ES-I3 (cell line): ENCODE data around the gene POU6F2.
A peak's percentile ranks its signal among the peaks of the same experiment; 100 is the strongest.
"Not testable (repeated sequence)": the region's sequence is repeated elsewhere in the genome, so short reads cannot be mapped to it uniquely, and the experiment has no call there.

ENCODE experiments used
- H3K36me3 ChIP-seq: 2 replicates; pipeline ENCODE4 v1.6.1; 2013; ENCODE audit warnings: mild to moderate bottlenecking, low read length, control low read depth, moderate library complexity; ENCODE audit not compliant: insufficient read depth
- H3K4me1 ChIP-seq: 2 replicates; pipeline ENCODE4 v1.6.1; 2013; ENCODE audit warnings: mild to moderate bottlenecking, control low read depth, low read length; ENCODE audit not compliant: insufficient read depth
- H3K9ac ChIP-seq: 2 replicates; pipeline ENCODE4 v1.6.1; 2013; ENCODE audit warnings: low read depth, mild to moderate bottlenecking, low read length, moderate library complexity
- H3K9me3 ChIP-seq: 2 replicates; pipeline ENCODE4 v1.6.1; 2013; ENCODE audit warnings: mild to moderate bottlenecking, low read length, moderate library complexity; ENCODE audit not compliant: control insufficient read depth, insufficient read depth

Gene POU6F2

DNA sequence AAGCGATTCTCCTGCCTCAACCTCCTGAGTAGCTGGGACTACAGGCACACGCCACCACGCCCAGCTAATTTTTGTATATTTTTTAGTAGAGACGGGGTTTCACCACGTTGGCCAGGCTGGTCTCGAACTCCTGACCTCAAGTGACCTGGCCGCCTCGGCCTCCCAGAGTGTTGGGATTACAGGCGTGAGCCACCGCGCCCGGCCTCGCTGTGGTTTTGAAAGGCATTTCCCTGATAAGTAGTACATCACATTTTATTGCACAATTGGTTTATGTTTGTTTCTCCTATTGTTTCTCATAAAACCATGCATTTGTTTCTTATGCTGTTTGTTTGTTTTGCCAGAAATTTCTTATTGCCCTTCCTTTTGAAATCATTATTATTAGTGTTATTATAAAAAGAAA lies 353.9 kb downstream of the POU6F2 start:
- not testable (repeated sequence) for H3K4me1 ChIP-seq, H3K9ac ChIP-seq, H3K36me3 ChIP-seq, H3K9me3 ChIP-seq

DNA sequence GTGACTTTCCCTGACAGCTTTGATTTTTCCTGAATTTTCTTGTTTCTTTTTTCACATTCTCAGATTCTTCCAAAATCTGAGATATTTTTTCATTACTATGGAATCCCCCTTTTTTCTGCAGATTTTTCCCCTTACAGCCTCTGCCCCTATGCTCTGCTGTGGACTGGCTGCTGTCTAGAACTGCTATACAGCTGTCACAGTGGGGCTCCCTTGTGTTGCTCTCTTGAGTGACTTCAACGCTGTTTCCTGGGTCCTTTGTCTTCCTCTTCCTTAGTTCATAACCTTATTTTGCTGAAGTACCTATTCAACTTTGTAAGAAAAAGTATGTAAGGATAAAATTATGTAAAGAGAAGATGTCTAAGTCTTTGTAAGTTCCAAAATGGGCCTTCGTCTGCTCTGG lies 354.4 kb downstream of the POU6F2 start:
- no peaks in the 10 kb centered on the region for H3K36me3 ChIP-seq
- no peak overlapping the region for H3K9ac ChIP-seq
- H3K9me3 ChIP-seq = no peaks in the 10 kb centered on the region
- H3K4me1 ChIP-seq = no peaks in the 10 kb centered on the region

DNA sequence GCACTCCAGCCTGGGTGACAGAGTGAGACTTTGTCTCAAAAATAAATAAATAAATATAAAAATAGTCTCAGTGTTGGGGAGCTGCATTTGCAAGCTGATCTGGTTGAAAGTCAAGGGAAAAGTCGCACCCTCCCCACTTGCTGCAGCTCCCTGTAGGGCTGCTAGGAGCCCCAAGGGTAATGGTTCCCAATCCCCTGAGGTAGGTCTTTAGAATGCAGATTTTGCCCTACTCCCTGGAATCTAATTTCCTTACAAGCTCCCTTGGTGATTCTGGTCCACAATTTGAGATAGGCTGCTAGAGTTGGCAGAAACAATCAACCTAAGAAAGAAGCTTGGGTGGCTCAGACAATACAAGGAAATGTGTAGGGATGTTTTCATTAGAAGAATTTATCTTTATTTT lies 356.0 kb downstream of the POU6F2 start:
- no peaks in the 10 kb centered on the region for H3K9me3 ChIP-seq
- no peaks in the 10 kb centered on the region for H3K4me1 ChIP-seq
- no peak overlapping the region for H3K9ac ChIP-seq
- H3K36me3 ChIP-seq = no peaks in the 10 kb centered on the region

DNA sequence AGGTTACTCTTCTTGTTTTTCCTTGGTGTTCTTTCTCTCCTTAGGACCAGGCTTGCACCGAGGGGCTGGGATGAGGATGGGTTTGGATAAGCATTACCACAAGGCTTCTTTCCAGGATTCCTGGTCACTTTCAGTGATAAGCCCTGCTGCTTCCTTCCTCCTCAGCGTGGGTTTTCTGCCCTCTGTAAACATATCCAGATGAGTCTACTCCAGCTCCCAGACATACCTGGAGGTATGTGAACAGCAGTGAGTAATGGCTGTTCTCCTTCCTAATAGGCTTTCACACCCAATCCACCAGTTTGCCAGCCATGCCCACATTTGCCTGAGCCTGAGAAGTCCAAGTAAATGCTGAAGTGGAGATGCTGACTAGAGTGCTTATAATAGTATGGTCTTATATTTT lies 358.7 kb downstream of the POU6F2 start:
- no peaks in the 10 kb centered on the region for H3K4me1 ChIP-seq
- H3K9me3 ChIP-seq = no peaks in the 10 kb centered on the region
- H3K36me3 ChIP-seq = no peaks in the 10 kb centered on the region
- H3K9ac ChIP-seq = no peak overlapping the region

DNA sequence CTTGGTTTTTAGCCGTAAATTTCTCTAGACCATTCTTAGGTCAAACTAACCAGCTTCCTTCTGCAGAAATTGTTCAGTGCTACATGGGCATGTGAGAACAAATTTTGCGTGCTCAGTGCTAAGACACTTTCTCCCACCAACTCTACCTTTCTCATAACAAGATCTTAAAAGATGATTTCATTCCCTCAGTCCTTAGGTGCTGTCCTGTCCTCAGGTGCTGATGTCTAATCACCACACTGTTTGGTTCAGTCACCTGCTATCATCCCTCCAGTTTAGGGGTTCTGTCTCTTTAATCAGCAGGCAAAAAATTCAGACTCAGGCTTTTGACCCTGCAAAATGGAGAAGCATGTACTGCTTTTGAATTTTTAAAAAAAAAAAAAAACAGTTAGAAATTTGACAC lies 361.0 kb downstream of the POU6F2 start:
- Histone ChIP-seq H3K4me1 (no peaks in the 10 kb centered on the region), H3K9ac (no peak overlapping the region), H3K36me3 (no peaks in the 10 kb centered on the region), H3K9me3 (no peaks in the 10 kb centered on the region)

DNA sequence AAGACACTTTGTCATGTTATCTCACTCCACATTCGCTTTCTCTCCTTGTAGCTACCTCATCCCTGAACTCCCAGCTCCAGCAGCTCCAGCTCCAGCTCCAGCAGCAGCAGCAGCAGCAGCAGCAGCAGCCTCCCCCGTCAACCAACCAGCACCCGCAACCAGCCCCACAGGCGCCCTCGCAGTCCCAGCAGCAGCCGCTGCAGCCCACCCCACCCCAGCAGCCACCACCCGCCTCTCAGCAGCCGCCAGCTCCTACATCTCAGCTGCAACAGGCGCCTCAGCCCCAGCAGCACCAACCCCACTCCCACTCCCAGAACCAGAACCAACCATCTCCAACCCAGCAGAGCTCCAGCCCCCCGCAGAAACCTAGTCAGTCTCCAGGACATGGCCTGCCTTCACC lies 361.9 kb downstream of the POU6F2 start:
- no peaks in the 10 kb centered on the region for H3K36me3 ChIP-seq
- no peaks in the 10 kb centered on the region for H3K4me1 ChIP-seq
- no peaks in the 10 kb centered on the region for H3K9me3 ChIP-seq
- no peak overlapping the region for H3K9ac ChIP-seq

DNA sequence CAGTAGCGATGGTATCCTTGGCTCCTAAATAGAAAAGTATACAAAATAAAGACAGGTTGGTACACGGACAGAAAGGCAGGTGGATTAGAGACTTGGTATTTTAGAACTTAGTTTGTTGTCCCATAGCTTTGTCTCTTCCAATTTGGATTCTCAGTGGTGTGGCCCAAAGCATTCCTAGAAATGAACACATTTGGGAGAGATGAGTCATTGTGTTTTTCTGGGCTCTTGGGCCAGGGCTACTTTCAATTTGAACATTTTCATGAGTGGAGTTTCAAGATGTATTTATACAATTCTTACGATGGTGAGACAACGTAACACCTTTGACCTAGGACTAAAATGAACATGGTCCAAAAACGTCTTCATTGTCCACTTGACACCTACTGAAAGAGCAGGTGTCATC lies 363.4 kb downstream of the POU6F2 start:
- Histone ChIP-seq H3K9me3 (no peaks in the 10 kb centered on the region), H3K36me3 (no peaks in the 10 kb centered on the region), H3K4me1 (no peaks in the 10 kb centered on the region), H3K9ac (no peak overlapping the region)

DNA sequence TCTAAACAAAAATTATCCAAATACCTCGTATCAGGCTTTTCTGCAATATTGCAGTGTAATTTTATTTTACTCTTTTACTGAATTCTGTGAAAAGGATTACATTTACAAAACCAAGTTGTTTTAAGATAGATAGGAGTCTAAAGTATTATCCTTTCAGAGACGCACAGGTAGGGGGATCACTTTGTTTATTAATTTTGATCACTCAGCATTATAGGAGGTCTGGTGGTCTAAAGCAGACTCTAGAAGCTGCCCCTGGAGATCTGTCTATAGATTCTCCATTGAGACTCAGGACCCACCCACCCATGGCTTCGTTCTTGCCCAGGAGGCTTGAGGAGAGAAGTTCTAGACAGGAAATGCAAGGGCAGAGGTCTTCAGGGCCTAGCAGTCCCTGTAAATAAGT lies 365.1 kb downstream of the POU6F2 start:
- Histone ChIP-seq H3K4me1 (no peaks in the 10 kb centered on the region), H3K36me3 (no peaks in the 10 kb centered on the region), H3K9ac (no peak overlapping the region), H3K9me3 (no peaks in the 10 kb centered on the region)

DNA sequence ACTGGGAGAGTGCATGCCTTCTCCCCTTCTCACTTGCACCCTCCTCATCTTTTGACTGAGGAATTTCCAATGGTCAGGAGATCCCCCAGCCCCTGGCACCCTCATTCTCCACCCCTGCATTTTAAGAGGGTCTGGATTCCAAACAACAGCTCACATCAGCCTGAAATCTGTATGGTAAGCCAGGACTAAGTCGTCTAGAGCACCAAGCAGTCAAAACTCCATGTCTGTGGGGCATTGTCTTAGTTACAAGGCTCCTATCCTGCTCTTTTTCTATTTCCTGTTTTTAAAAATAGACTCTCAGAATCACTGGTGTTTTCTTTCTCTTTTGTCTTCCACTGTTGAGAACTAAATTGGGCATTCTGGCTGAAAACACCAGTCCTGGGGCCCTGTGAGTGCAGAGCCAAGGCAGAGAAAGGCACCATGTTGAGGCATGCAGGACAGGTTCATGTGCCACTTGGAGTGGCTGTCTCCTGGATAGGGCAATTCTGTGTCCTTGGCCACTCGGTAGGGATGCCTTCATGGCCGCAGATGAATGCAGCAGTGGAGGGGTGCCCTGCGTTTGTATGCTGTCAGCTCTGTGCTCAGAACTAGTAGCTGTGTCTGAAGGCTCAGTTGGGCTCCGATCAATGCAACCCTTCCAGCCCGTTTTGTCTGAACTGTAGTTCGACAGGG lies 371.9 kb downstream of the POU6F2 start:
- Histone ChIP-seq H3K4me1 (peaks cover 13% of the 10 kb centered on the region), H3K9ac (no peak overlapping the region), H3K9me3 (no peaks in the 10 kb centered on the region), H3K36me3 (no peaks in the 10 kb centered on the region)

DNA sequence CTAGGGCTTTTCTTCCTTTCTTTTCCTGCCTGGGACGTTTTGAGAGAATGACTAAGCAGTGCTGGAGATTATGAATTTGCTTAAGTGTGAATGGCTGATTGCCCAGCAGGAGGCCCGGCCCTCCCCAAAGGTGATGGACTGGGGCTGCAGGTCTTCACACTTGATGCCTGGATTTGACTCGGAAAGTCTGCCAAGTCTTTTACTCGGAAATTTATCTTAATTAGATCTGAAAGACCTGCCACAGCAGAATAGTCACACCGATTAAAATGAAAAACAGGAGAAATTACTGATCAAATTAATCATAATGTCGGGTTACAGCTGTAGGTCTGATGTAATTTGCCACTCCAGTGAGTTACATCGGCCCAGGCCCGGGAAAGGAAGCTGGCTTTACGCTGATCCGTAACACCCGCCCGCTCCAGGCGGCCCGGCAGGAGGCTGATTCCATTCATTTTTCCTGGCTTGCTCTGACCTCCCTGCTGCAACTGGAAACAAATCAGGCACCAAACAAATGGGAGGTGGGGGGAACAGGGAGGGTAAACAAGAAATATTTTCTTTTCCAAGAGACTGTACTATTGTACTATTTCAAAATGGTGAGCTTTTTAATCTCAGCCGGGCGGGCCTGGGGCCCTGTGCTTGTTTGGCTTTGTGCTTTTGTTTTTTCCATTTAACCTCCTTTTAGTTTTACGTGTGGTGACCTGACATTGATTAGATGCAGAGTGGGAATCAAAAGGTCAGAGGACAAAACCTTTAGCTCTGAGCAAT lies 376.1 kb downstream of the POU6F2 start:
- Histone ChIP-seq H3K4me1 (peaks cover 17% of the 10 kb centered on the region), H3K9me3 (no peaks in the 10 kb centered on the region), H3K9ac (peak overlapping the region; percentile 24; the same call in 1 of the 2 replicates), H3K36me3 (no peaks in the 10 kb centered on the region)

DNA sequence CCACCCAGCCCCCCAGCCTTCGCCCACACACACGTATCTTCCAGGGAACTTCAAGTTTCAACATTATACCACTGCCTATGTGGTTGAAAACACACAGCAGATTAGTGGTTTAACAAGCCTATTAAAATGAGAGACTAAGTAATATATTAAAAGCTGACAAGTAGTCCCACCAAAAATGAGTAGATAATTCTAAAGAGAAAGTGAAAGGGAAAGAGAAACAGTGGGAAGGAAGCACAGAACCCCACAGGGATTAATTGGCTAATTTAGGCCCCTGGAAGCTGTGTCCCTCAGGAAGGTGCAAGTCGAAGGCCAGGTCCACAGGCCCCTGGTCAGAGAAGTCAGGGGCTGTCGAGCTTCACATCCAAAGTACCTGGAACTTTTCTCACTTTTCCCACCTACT lies 378.0 kb downstream of the POU6F2 start:
- Histone ChIP-seq H3K9me3 (no peaks in the 10 kb centered on the region), H3K36me3 (no peaks in the 10 kb centered on the region), H3K9ac (no peak overlapping the region), H3K4me1 (peaks cover 21% of the 10 kb centered on the region)

DNA sequence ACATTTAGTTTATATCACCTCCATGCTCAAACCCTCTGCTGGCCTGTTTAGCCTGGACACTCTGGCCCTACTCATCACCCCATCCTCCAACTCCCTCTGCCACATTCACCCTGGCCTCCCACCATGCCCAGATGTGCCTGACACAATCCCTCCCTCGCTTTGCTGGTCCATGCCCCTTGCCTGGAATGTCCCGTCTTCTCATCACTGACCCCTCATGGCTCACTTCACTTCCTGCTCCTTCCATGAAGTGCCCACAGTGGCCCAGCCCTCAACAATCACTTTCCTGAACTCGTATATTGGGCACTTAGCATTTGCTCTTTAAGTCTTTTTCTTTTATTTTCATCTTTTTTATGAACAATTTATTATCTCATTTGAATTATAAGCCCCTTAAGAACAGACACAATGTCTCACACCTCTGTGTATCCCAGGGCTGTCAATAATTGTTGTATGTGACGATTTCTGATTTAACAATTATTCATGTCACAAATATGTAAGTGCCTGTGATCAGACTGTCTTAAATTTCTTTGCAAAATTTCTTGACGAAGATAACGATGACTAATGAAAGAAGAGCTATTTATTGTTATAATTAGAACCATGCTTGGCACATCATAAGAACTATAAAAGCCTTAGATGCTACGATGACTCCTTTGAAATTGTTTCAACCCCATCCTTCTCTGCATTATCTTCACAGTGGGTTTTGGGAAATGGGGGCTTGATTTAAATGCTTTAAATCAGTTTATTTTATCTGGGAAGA lies 378.6 kb downstream of the POU6F2 start:
- no peaks in the 10 kb centered on the region for H3K36me3 ChIP-seq

DNA sequence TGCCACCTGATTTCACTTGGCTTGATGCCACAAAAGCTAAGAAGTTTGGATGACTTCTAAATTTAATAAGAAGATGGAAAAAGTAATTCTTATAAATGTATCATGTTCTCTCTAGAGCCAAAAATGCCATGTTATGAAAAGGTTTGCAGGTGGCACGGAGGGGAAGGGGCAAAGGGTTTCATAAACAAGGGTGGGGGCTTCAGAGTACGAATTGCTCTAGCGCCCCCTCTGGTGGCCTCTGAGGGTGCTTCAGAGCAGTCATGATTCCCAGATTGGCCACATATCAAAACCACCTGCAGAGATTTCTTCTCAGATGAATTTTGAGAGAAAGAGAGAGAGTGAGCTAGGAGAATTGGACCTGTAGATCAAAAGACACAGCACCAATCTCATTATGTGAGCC lies 379.9 kb downstream of the POU6F2 start:
- H3K9me3 ChIP-seq = no peaks in the 10 kb centered on the region
- no peak overlapping the region for H3K9ac ChIP-seq
- H3K36me3 ChIP-seq = no peaks in the 10 kb centered on the region
- H3K4me1 ChIP-seq = peaks cover 21% of the 10 kb centered on the region

More for the DNA sequence above, 378.6 kb downstream of the POU6F2 start:
- no peak overlapping the region for H3K9ac ChIP-seq
- no peaks in the 10 kb centered on the region for H3K9me3 ChIP-seq
- peaks cover 21% of the 10 kb centered on the region for H3K4me1 ChIP-seq

DNA sequence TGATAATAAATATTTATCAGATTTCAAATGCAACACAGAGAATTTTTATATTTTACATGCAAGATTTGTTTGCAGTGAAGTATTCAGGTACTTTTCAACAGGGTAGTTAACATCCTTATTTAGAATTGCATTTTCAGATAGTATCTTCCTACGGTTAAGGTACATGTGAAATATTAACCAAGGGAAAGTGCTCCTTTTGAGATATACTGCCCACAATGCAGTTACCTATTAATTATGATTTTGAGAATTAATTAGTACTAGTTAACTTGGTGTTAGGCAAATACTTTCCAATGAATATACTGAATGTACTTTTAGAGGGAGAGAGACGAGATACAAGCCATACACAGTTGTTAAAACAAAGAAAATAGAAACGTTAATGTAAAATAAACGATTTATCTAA lies 382.3 kb downstream of the POU6F2 start:
- H3K9me3 ChIP-seq = no peaks in the 10 kb centered on the region
- H3K4me1 ChIP-seq = peaks cover 4% of the 10 kb centered on the region; the same call in 1 of the 2 replicates

DNA sequence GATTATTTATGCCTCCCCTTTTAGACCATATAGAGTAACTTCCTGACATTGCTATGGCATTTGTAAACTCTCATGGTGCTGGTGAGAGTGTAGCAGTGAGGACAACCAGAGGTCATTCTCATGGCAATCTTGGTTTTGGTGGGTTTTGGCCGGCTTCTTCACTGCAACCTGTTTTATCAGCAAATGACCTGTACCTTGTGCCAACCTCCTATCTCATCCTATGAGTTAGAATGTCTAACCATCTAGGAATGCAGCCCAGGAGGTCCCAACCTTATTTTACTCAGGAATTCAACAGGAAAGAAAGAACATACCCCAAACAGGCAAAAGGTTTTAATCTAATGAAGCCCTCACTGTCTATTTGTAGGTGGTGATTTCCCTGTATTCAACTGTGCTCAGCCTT lies 383.1 kb downstream of the POU6F2 start:
- no peak overlapping the region for H3K9ac ChIP-seq
- no peaks in the 10 kb centered on the region for H3K36me3 ChIP-seq
- H3K4me1 ChIP-seq = peaks cover 4% of the 10 kb centered on the region; the same call in 1 of the 2 replicates
- H3K9me3 ChIP-seq = no peaks in the 10 kb centered on the region

More for the DNA sequence above, 382.3 kb downstream of the POU6F2 start:
- no peaks in the 10 kb centered on the region for H3K36me3 ChIP-seq
- no peak overlapping the region for H3K9ac ChIP-seq
